Measurements from ENCODE around the gene CDS1.
A peak's percentile ranks its signal among the peaks of the same experiment; 100 is the strongest.
"Not testable (repeated sequence)": the region's sequence is repeated elsewhere in the genome, so short reads cannot be mapped to it uniquely, and the experiment has no call there.

Gene CDS1

DNA sequence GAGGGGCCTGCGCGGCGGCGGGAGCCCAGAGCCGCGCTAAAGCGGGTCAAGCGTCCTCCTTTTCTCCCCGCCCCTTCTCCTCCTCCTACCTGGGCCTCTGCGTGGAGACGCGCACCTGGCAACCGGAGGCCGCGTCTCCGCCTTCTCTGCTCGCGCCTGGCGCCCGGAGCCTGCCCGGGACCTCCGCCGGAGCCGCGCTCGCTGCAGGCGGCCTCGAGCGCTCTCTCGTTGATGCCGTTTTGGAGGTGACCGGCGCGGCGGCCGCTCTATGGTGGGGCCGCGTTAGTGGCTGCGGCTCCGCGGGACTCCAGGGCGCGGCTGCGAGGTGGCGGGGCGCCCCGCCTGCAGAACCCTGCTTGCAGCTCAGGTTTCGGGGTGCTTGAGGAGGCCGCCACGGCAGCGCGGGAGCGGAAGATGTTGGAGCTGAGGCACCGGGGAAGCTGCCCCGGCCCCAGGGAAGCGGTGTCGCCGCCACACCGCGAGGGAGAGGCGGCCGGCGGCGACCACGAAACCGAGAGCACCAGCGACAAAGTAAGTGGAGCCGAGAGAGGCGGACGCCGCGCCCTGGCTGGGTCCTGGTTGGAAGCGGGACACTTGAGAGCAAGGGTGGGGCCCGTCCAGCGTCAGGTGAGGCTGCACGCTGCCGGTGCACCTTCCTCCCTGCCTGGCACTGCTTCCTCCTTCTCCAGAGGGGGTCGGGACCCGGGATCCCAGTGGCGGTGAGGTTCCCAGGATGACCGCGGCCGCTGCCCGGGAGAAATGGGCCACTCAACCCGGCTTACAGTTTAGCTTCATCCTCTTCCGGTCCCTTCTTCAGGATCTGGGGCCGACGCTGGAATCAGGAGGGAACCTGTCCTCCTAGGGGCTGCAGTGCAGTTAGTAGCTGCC, at the start of gene CDS1:
Gene CDS1, plus strand, starts transcription at position 140 of the 888 bp plus-strand sequence. Its CDS starts 275 bp downstream, at position 415.
- no peak for DNase-seq (ENCODE audit: low read depth)

DNA sequence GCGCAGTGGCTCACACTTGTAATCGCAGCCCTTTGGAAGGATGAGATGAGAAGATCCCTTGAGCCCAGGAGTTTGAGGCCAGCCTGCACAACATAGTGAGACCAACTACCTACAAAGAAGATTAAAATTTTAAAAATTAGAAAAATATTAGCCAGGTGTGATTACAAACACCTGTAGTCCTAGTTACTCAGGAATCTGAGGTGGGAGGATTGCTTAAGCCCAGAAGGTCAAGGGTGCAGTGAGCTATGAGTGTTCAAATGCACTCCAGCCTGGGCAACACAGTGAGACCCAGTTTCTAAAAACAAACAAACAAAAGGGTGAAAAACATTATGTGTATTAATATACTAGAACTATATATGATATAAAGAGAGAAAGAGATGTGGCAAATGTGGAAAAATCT, 47.0 kb upstream of the CDS1 start:
- no peak for DNase-seq (ENCODE audit: low read depth)

DNA sequence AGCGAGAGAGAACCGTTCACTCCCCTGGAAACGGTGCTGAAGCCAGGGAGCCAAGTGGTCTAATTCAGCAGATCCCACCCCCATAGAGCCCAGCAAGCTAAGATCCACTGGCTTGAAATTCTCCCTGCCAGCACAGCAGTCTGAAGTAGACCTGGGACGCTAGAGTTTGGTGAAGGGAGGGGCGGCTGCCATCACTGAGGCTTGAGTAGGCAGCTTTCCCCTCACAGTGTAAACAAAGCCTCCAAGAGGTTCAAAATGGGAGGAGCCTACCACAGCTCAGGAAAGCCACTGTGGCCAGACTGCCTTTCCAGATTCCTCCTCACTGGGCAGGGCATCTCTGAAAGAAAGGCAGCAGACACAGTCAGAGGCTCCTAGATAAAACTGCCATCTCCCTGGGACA, 37.8 kb upstream of the CDS1 start:
- no peak for DNase-seq (ENCODE audit: low read depth)

DNA sequence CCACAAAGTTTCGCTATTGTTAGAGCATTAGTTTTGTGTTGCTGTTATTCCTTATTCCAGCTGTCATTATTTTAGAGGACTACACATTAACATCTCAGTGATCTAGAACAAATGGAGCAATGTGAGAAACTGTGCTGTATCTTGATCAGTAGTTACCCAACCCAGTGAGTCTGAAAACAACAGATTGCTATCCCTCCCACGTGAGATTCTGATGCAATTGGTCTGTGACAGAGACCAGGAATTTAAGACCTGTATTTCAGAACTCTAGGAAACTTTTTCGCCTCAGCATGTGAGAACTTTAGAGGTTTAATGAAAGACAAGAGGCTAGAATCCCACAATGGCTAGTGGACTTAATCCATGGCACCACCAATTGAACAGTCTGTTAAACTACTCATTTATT, 35.7 kb upstream of the CDS1 start:
- DNase-seq (ENCODE audit: low read depth), result no peak

DNA sequence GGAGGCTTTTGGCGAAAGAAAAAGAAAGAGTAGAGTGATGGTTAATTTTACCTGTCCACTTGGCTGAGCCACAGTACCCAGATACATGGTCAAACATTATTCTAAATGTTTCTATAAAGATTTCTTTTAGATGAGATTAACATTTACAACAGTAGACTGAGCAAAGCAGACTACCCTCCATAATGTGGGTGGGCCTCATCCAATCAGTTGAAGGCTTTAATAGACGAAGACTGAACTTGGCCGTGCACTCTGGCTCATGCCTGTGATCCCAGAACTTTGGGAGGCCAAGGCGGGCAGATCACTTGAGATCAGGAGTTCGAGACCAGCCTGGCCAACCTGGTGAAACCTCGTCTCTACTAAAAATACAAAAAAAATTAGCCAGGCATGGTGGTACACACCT, 33.7 kb upstream of the CDS1 start:
- not testable (repeated sequence) for DNase-seq (ENCODE audit: low read depth)

DNA sequence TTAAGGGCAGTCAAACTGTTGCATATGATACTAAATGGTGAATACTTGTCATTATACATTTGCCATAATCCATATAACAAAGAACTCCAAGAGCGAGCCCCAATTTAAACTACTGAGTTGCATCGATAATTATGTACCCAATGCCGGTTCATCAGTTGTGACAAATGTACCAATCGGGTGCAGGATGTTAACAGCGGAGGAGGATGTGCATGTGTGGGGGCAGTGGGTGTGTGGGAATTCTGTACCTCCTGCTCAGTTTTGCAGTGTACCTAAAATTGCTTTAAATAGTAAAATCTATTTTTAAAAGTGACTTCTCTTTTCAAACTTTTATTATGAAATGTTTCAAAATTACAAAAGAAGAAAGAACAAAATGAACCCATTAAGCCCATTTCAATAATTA, 20.8 kb upstream of the CDS1 start:
- DNase-seq (ENCODE audit: low read depth), result no peak

DNA sequence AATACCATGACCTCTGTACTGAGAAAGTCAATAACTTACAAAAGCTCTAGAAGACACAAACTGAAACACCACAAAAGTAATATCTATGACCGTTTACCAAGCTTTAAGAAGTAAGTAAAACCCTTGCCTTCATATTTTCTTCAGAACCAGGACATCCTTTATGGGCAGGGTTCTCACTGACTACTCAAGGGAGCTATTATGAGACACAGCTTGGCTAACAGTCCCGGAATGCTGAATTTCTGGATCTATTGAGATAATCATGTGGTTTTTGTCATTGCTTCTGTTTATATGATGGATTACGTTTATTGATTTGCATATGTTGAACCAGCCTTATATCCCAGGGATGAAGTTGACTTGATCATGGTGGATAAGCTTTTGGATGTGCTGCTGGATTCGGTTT, 19.9 kb upstream of the CDS1 start:
- no peak for DNase-seq (ENCODE audit: low read depth)

DNA sequence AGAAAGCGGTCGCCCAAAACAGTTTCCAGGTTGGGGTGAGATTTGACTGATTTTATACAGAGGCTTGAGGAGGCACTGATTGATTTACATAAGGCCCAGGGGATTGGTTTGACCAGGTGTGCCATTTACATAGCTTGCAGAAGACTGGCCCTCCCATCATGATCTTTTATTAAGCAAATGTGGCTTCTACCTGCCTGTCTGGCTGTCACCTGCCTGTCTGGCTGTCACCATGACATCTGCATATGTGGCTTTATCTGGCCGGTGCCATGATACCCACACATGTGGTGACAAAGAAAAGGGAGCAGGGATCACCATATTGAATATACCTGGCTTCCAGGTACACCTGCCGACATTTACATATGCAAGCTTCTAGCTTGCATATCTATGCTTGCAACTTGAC, 17.0 kb upstream of the CDS1 start:
- DNase-seq (ENCODE audit: low read depth), result no peak

DNA sequence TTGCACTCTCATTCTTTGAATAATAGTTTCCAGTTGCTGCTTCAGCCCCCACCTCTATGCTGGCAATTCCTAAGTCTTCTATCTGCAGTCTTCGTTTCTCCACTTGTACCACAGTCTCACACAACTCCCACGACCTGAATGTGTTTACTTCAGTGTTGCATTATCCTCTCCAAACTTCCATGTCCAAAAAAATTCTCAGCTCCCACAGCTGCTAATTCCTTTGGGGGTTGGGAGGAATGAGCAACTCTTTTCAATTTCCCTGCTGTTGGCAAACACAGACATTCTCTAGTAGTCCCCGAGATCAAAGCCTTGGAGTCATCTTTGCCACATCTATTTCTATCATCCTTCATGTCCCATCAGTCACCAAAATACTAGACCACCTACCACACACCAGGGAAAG, 14.4 kb upstream of the CDS1 start:
- no peak for DNase-seq (ENCODE audit: low read depth)

DNA sequence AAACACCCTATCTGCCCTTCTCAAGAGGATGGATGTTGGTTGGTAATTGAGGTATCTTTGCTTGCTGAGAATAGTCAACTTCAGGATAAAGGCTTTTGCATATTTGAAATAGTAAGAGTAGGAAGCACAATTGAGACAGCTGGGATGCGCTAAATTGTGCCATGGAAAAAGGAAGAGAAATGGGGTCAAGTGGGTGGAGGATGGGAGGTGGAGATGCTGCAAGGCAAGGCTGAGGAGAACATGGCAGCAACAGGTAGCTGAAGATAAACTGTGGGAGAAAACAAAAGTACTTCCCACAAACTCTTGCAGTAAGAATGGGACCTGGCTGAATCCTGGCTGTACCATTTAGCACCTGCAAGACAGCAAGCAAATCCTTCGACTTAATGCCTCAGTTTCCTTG, 13.9 kb upstream of the CDS1 start:
- no peak for DNase-seq (ENCODE audit: low read depth)

DNA sequence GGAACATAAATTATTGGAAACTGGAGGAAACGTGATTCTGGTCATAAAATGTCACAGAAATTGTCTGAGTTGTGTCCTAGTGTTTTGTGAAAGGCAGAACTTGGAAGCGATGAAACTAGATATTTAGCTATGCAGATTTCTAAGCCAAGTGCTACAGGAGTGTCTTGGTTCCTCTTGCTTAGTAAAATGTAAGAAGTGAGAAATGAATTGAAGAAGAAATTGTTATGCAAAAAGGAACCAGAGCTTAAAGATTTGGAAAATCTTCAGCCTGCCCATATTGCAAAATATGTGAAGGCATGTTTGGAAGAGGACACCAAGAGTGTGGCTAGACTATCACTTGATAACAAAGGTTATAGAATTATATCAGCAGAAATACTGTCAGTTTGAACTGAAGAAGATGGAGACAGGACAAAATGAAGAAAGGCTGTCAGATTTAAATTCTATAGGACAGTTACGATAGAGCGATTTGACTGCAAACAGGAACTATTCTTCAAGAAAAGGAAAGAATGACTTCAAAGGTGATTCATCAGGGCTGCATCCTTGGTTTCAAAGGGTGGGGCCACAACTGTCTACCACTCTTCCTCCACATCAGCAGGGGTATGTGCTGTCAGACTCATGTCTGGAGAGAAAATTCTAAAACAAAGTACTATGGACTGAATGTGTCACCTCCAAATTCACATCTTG, 9.4 kb upstream of the CDS1 start:
- DNase-seq (ENCODE audit: low read depth), result no peak

DNA sequence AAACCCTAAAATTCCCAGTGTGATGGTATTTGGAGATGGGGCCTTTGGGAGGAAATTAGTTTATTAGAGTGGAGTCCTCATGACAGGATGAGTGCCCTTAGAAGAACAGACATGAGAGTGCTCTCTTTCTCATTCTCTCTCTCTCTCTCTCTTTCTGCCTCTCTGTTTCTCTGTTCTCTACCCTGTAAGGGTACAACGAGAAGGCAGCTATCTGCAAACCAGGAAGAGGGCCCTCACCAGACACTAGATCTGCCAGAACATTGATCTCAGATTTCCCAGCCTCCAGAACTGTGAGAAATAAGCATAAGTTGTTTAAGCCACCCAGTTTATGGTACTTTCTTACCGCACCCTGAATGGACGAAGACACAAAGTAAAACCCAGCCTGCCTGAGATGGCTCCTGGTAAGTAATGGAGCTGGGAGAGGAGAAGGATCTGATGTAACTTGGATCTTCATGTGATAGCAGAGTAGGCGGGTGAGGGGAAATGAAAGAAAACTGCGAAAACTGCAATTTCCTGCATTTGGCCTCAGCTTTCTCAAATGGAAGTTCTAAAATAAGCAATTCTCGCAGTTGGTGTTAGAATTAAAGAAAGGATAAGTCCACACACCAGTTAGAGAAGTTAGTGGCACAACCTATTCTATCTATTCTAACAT, 8.7 kb upstream of the CDS1 start:
- no peak for DNase-seq (ENCODE audit: low read depth)

DNA sequence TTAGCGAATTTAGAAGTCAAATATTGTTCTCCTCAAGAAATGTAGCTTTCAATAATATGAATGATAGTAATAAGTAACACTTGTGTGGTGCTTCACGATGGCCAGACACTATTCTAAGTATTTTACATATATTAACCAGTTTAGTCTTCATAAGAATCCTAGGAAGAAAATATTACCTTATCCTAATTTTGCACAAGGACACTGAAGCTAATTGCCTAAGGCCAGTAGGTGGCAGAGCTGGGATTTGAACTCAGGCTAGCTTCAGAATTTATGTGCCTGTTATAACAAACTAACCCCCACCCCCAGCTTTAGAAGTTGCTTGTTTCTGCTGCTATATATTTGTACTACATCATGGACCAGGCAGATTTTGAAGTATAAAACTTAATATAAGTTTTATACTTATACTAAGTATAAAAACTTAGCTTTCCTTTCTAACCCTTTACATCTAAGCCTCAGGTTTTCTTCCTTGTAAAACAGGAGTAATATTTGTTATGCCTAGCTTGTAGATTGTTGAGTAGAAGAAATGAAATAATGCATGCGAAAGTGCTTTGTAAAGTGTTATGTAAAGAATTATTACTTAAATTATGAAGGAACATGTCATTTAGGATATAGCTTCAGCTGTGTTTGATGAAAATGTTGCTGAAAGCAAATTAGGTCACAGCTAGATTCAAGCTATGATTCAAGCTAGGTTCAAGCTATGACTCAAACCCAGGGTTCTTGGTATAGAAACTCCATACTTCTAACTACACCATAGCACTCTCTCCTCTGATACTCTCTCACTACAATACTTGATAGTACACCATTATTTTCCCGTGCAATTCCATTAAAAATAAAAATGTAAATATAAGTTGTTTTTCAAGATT, 4.2 kb upstream of the CDS1 start:
- DNase-seq (ENCODE audit: low read depth), result no peak

DNA sequence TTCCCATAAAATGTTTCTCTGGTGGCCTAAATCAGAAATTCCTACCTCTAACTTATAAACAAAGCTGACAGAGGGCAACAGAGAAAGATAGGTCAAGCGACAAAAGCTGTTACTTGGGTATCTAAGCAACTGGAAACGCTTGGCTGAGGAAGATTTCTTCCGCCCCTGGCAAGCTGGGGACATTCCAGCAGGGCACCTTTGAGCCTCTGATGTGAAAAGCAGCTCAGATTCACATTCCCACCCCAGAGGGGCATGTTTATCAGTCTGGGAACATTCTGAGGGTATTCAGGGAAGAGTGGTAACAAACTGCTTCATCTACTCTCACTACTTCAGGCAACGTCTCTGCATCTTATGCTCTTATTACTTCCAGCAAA, 3.5 kb upstream of the CDS1 start:
- no peak for DNase-seq (ENCODE audit: low read depth)

DNA sequence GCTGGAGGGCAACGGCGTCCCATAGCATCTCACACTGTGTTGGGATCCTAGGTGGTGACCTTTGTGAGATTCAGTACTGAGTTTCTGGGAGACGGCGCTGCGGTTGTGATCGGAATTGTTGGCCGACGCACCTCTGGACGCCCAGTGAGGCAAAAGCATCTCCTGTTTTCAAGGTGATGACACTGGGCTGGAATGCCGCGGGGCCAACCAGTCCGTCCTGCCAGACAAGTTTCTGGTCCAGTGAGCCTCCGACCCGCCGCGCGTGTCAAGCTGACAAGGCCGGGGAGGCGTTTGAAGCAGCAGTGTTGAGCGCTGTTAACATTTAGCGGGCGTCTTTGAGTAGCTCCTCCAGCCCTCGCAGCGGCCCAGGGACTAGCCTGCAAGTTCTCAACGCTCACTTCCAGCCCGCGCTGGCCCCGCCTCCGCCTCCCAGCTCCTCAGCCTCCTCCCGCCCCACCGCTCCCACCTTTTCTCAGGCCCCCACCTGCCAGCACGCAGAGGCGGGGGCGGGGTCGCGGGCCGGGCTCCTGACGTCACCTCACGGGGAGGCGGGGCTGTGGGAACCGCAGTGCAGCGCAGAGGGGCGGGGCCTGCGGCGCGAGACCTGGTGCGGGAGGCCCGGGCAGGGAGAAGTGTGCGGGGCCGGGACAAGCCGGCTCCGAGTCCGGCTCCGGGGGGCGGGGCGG, 482 bp upstream of the CDS1 start:
- peak; percentile 81 for DNase-seq (ENCODE audit: low read depth)

DNA sequence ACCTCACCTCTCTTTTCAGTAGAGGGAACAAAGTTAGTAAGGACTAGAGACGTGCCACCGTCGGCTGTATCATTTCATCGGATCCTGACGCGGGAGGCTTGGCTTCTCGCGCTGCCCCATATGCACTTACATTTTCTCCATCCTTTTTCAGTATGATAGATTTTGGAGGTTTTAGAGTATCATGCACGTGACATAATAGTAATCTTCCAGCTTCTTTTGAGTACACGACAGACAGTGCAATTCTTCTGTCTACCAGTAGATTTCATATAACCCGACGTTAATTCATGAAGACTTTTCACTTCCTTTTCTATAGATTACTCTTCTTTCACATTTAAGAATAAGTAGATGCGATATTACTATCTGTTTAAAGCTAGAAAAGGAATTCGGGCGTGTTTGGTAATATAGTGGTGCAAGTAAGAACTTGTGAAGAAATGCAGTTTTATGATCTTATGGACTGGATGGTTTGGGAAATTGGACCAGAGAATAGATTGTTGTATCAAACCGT, 1.0 kb downstream of the CDS1 start:
- no peak for DNase-seq (ENCODE audit: low read depth)

DNA sequence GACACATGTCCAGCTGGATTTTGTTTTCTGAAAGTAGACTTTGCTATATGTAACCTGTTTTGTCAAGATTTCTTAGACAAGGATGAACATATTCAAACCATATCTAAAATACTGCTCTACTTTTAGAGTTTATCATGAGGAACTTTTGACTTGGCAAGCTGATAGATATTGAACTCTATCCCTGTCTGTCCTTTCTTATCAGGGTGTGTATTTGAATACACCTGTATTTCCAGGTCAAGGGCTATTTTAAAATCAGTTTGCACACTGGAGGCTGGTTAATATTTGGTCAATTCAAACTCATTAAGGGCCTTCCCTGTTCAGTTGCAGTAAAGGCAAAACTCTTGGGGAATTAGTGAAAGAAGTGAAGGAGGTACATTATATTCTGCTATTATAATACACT, 2.3 kb downstream of the CDS1 start:
- no peak for DNase-seq (ENCODE audit: low read depth)

DNA sequence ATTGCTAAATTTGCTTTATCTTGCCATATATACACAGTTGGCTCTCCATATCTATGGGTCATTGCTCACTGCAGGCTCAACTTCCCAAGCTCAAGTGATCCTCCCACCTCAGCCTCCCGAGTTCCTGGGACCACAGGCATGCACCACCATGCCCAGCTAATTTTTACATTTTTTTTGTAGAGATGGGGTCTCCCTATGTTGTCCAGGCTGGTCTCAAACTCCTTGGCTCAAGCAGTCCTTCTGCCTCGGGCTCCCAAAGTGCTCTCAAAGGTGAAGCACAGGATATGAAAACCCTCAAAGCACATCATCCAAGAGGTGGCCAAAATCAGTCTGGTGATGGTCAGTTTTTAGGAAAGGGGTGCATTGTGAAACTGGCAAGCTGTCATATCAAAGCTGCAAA, 11.8 kb downstream of the CDS1 start:
- DNase-seq (ENCODE audit: low read depth), result no peak

DNA sequence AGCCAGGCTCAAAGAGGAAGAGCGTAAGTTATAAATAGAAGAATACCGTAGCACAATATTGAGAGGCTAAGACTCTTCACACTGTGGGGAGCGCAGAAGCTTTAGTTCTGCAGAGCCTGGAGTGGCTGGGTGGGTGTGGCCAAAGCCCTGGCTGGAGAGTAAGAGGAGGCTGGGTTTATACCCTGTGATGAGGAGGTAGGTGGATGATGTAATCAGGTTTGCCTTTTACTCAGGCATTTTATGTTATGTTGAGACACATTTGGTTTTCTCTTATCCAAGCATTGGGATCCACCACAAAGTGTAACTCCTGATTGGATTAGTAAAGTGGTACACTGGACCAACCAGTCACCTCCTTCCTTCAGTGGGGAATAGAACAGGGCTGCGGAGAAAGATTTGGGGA, 13.9 kb downstream of the CDS1 start:
- no peak for DNase-seq (ENCODE audit: low read depth)

DNA sequence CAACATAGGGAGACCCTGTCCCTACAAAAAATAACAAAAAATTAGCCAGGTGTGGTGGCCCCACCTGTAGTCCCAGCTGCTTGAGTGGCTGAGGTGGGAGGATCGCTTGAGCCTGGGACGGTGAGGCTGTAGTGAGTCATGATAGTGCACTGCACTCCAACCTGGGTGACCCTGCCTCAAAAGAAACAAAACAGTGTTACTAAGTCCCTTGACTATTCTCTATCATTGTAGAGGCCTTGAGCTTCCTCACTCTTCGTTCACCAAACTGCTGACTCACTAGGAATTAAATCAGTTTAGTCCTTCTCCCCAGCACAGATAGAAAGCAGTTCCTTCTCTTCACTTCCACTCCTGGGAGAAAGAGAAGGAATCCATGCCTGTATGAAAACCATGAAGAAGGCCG, 14.5 kb downstream of the CDS1 start:
- no peak for DNase-seq (ENCODE audit: low read depth)

DNA sequence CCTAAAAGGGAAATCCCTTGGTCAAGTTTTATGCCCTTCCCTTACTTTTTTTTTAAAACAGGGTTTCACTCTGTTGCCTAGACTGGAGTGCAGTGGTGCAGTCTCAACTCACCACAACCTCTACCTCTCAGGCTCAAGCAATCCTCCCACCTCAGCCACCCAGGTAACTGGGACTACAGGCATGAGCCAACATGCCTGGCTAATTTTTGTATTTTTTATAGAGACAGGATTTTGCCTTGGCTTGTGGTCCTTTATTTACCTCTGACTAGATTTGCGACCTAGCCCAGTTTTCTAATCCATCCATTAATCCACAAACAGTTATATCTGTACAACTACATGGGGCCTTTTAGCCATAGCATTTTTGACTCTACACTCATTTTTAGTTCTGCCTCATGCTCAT, 23.7 kb downstream of the CDS1 start:
- no peak for DNase-seq (ENCODE audit: low read depth)

Measured in stimulated activated CD8-positive, alpha-beta memory T cell treated with anti-CD3 and anti-CD28 coated beads, Interleukin-12 subunit alpha, Interleukin-12 subunit beta, amount 100 ng/mL, for 4 hours (primary cell).